ENCODE results near the gene FEV. TPM values are rescaled to one million over a fixed set of nuclear protein-coding genes. Genes with fewer than 3 reads are reported as not detected.

FEV gene
- total RNA-seq, 2 donors from 2014 or later = 1.8 to 25.9 TPM

GRCh38 chr2:218999021-218999880 is 14.3 kb upstream of the FEV start:
- intact Hi-C loops (cut with DNase I) = no loop called here

GRCh38 chr2:218998414-218999002 is 13.5 kb upstream of the FEV start:
- no peaks in the 10 kb centered on the region for H3K36me3 ChIP-seq
- 67% methylated on average over 12 of the region's 12 CpGs for WGBS
- peak overlapping the region in 1 of 2 donors; percentile 8 for H3K27ac ChIP-seq
- H3K4me1 ChIP-seq (replicated peaks) = peaks cover 23% of the 10 kb centered on the region
- H3K4me3 ChIP-seq = no peak overlapping the region
- TF ChIP-seq CTCF (IDR thresholded peaks at IDR 0.05) (no peak), POLR2AphosphoS5 (IDR thresholded peaks at IDR 0.05) (no peak), POLR2A (IDR thresholded peaks at IDR 0.05) (no peak)
- H3K9me3 ChIP-seq = no peaks in the 10 kb centered on the region
- intact Hi-C loops (cut with DNase I) = no loop called here
- no peaks in the 10 kb centered on the region for H3K27me3 ChIP-seq (replicated peaks; ENCODE audit: insufficient read depth)
- DNase-seq (ENCODE audit: low spot score) = no peak

More at GRCh38 chr2:218999021-218999880, 14.3 kb upstream of the FEV start:
- H3K27ac ChIP-seq = peak overlapping the region; percentile 93 to 95
- H3K27me3 ChIP-seq (replicated peaks; ENCODE audit: insufficient read depth) = no peaks in the 10 kb centered on the region
- peaks cover 15% of the 10 kb centered on the region for H3K4me1 ChIP-seq (replicated peaks)
- no peaks in the 10 kb centered on the region for H3K9me3 ChIP-seq
- TF ChIP-seq CTCF (IDR thresholded peaks at IDR 0.05) = no peak
- TF ChIP-seq POLR2AphosphoS5 (IDR thresholded peaks at IDR 0.05) = no peak
- no peak for TF ChIP-seq POLR2A (IDR thresholded peaks at IDR 0.05)
- no peak for DNase-seq (ENCODE audit: low spot score)
- no peak overlapping the region for H3K4me3 ChIP-seq
- H3K36me3 ChIP-seq = no peaks in the 10 kb centered on the region
- WGBS = 61% methylated on average over 10 of the region's 10 CpGs

GRCh38 chr2:218997731-218998130 is 12.7 kb upstream of the FEV start:
- intact Hi-C loops (cut with DNase I) = no loop called here
- 63% methylated on average over 2 of the region's 2 CpGs for WGBS

GRCh38 chr2:218996937-218997336 is 12.0 kb upstream of the FEV start:
- Histone ChIP-seq H3K36me3 (no peaks in the 10 kb centered on the region), H3K27ac (peak overlapping the region; percentile 89 to 92), H3K9me3 (no peaks in the 10 kb centered on the region), H3K4me3 (no peak overlapping the region), H3K4me1 (replicated peaks) (peaks cover 22% of the 10 kb centered on the region), H3K27me3 (replicated peaks; ENCODE audit: insufficient read depth) (peaks cover 2% of the 10 kb centered on the region)
- TF ChIP-seq POLR2AphosphoS5 (IDR thresholded peaks at IDR 0.05) (peak; percentile 17), POLR2A (IDR thresholded peaks at IDR 0.05) (no peak), CTCF (IDR thresholded peaks at IDR 0.05) (no peak)
- 35% methylated on average over 3 of the region's 4 CpGs for WGBS
- intact Hi-C loops (cut with DNase I) = no loop called here
- peak; percentile 64 for DNase-seq (ENCODE audit: low spot score)

More at GRCh38 chr2:218997731-218998130, 12.7 kb upstream of the FEV start:
- H3K9me3 ChIP-seq = no peaks in the 10 kb centered on the region
- TF ChIP-seq POLR2AphosphoS5 (IDR thresholded peaks at IDR 0.05) = no peak
- TF ChIP-seq POLR2A (IDR thresholded peaks at IDR 0.05) = no peak
- TF ChIP-seq CTCF (IDR thresholded peaks at IDR 0.05) = no peak
- H3K27ac ChIP-seq = peak overlapping the region; percentile 89 to 92
- no peaks in the 10 kb centered on the region for H3K36me3 ChIP-seq
- no peaks in the 10 kb centered on the region for H3K27me3 ChIP-seq (replicated peaks; ENCODE audit: insufficient read depth)
- no peak for DNase-seq (ENCODE audit: low spot score)
- no peak overlapping the region for H3K4me3 ChIP-seq
- H3K4me1 ChIP-seq (replicated peaks) = peaks cover 27% of the 10 kb centered on the region

Data from prostate gland (tissue), 2 donors.